PC-9 (cell line): ENCODE measurements around the gene ZNF580.

Source experiments
- EZH2 ChIP-seq: fragments of 200-600 bp; sonication (generic); IDR thresholded peaks from 2 replicates; pipeline ENCODE4 v1.8.0; 2017; ENCODE audit warnings: antibody characterized with exemption, low read depth
- TF ChIP-seq, protein P1 (sequence below): fragments of 200-600 bp; sonication (generic); conservative IDR thresholded peaks from 2 replicates; pipeline ENCODE4 v1.6.1; 2017; ENCODE audit warnings: mixed run types, antibody characterized with exemption, mild to moderate bottlenecking, moderate library complexity

DNA sequence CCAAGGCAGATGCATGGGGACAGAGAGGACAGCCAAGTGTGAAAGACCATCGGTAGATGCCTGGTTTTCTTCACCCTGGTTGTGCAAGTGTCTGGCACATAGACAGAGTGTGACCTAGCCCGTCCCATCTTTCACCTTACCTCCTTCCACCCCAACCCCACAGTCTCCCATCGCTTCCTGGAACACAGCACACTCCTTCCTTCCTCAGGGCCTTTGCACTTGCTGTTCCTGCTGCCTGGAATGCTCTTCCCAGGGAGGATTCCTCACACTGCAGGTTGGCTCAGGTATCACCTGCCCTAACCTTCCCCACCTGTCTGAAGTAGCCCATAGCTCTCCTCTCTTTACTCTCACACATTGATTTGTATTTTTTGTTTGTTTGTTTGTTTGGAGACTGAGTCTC lies 44.5 kb upstream of the ZNF580 start:
- TF ChIP-seq, protein P1, sequence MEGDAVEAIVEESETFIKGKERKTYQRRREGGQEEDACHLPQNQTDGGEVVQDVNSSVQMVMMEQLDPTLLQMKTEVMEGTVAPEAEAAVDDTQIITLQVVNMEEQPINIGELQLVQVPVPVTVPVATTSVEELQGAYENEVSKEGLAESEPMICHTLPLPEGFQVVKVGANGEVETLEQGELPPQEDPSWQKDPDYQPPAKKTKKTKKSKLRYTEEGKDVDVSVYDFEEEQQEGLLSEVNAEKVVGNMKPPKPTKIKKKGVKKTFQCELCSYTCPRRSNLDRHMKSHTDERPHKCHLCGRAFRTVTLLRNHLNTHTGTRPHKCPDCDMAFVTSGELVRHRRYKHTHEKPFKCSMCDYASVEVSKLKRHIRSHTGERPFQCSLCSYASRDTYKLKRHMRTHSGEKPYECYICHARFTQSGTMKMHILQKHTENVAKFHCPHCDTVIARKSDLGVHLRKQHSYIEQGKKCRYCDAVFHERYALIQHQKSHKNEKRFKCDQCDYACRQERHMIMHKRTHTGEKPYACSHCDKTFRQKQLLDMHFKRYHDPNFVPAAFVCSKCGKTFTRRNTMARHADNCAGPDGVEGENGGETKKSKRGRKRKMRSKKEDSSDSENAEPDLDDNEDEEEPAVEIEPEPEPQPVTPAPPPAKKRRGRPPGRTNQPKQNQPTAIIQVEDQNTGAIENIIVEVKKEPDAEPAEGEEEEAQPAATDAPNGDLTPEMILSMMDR, result no peak
- TF ChIP-seq EZH2, result no peak
